Testis (tissue), 2 donors: ENCODE measurements around the gene ZNF256.

Source experiments
- CTCF ChIP-seq, 3 experiments: fragments of 450-650 bp in 2 of 3; fragments of 200-600 bp in 1 of 3; sonication (generic) in 1 of 3; IDR thresholded peaks; one replicate each; pipeline ENCODE4 v1.5.1; 2016 to 2019; ENCODE audit warnings: antibody characterized with exemption in 3 of 3, mild to moderate bottlenecking in 2 of 3, moderate library complexity in 1 of 3
- POLR2A ChIP-seq: fragments of 450-650 bp; IDR thresholded peaks from one replicate; pipeline ENCODE4 v1.6.1; 2017; ENCODE audit warnings: antibody characterized with exemption, mild to moderate bottlenecking, moderate library complexity

GRCh38 chr19:57900311-57900710 lies 47.2 kb downstream of the ZNF256 start:
- no peak for TF ChIP-seq CTCF (IDR thresholded peaks at IDR 0.05)
- TF ChIP-seq POLR2A = no peak
